Activated T-cell treated with anti-CD3 and anti-CD28 coated beads, Interleukin-2, amount 50 U/mL, for 24 hours (primary cell): Measurements from ENCODE around the gene CISH.

Experiments
- DNase-seq: peaks from one replicate; pipeline ENCODE4 v3.0.0-alpha.2; 2020
- H3K27ac Mint-ChIP-seq: 2 replicates; pipeline ENCODE4 v1.8.0; 2020; ENCODE audit warnings: mild to moderate bottlenecking, mixed read lengths
- H3K27me3 Mint-ChIP-seq: 2 replicates; pipeline ENCODE4 v1.8.0; 2020; ENCODE audit warnings: mixed read lengths
- H3K36me3 Mint-ChIP-seq: 2 replicates; pipeline ENCODE4 v1.8.0; 2020; ENCODE audit warnings: low read depth, mixed read lengths
- H3K4me1 Mint-ChIP-seq: 2 replicates; pipeline ENCODE4 v1.8.0; 2020; ENCODE audit warnings: low read depth, mixed read lengths
- H3K4me3 Mint-ChIP-seq: 2 replicates; pipeline ENCODE4 v1.8.0; 2020; ENCODE audit warnings: mild to moderate bottlenecking, moderate library complexity, mixed read lengths
- H3K9me3 Mint-ChIP-seq: 2 replicates; pipeline ENCODE4 v1.8.0; 2020; ENCODE audit warnings: mixed read lengths

CISH gene

GRCh38 chr3:50611464-50612233 lies at the start of gene CISH:
Gene CISH (minus strand): TSS chr3:50611774. CDS start chr3:50611650, 124 bp downstream.
- peak; percentile 99 for DNase-seq
- peak within 1 kb of the TSS; percentile 100 for H3K27ac Mint-ChIP-seq
- H3K4me3 Mint-ChIP-seq: peak within 1 kb of the TSS; percentile 99
- H3K36me3 Mint-ChIP-seq: peaks cover 85% of the 10 kb centered on the region
- peaks cover 40% of the 10 kb centered on the region for H3K4me1 Mint-ChIP-seq
- no peaks in the 10 kb centered on the region for H3K27me3 Mint-ChIP-seq
- no peaks in the 10 kb centered on the region for H3K9me3 Mint-ChIP-seq

GRCh38 chr3:50660386-50660785 lies 48.8 kb upstream of the CISH start:
- no peaks in the 10 kb centered on the region for H3K36me3 Mint-ChIP-seq
- no peaks in the 10 kb centered on the region for H3K27me3 Mint-ChIP-seq
- peak; percentile 22 for DNase-seq
- no peak overlapping the region for H3K27ac Mint-ChIP-seq
- no peak overlapping the region for H3K4me3 Mint-ChIP-seq
- peaks cover 9% of the 10 kb centered on the region for H3K4me1 Mint-ChIP-seq
- H3K9me3 Mint-ChIP-seq: no peaks in the 10 kb centered on the region

- Mint-ChIP-seq H3K27ac (no peak overlapping the region), H3K4me1 (peaks cover 18% of the 10 kb centered on the region), H3K27me3 (no peaks in the 10 kb centered on the region), H3K9me3 (no peaks in the 10 kb centered on the region), H3K36me3 (no peaks in the 10 kb centered on the region), H3K4me3 (no peak overlapping the region)
- peak; percentile 11 for DNase-seq
Measured at GRCh38 chr3:50658831-50659230, 47.3 kb upstream of the CISH start.

DNA sequence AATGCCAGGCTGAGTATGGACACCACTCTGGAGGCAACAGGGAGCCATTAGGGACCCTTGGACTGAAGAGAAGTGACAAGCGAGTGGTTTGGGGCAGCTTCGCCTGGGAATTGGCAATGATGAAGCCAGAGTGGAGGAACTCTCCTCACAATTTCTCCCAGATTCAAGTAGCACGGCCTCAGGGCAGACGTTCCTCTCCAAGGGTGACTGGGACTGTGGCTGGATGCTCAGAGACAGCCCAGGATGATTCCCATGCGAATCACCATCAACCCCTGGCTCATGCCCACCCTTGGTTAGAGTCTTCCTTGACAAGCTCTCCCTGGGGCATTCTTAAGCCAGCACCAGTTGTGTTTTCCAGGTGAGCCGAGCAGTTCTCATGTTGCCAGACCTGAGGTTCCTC lies 46.8 kb upstream of the CISH start:
- H3K36me3 Mint-ChIP-seq: no peaks in the 10 kb centered on the region
- peak; percentile 17 for DNase-seq
- peaks cover 21% of the 10 kb centered on the region for H3K4me1 Mint-ChIP-seq
- no peaks in the 10 kb centered on the region for H3K27me3 Mint-ChIP-seq
- no peaks in the 10 kb centered on the region for H3K9me3 Mint-ChIP-seq
- no peak overlapping the region for H3K4me3 Mint-ChIP-seq
- H3K27ac Mint-ChIP-seq: no peak overlapping the region

GRCh38 chr3:50657816-50658215 lies 46.2 kb upstream of the CISH start:
- Mint-ChIP-seq H3K36me3 (no peaks in the 10 kb centered on the region), H3K27me3 (no peaks in the 10 kb centered on the region), H3K4me1 (peaks cover 21% of the 10 kb centered on the region), H3K9me3 (no peaks in the 10 kb centered on the region), H3K27ac (peak overlapping the region; percentile 34), H3K4me3 (no peak overlapping the region)
- DNase-seq: peak; percentile 23

GRCh38 chr3:50657407-50657806 lies 45.8 kb upstream of the CISH start:
- Mint-ChIP-seq H3K4me3 (no peak overlapping the region), H3K27me3 (no peaks in the 10 kb centered on the region), H3K36me3 (no peaks in the 10 kb centered on the region), H3K4me1 (peaks cover 21% of the 10 kb centered on the region), H3K27ac (peak overlapping the region; percentile 34), H3K9me3 (no peaks in the 10 kb centered on the region)
- DNase-seq: peak; percentile 25

- H3K36me3 Mint-ChIP-seq: no peaks in the 10 kb centered on the region
- H3K9me3 Mint-ChIP-seq: no peaks in the 10 kb centered on the region
- peaks cover 21% of the 10 kb centered on the region for H3K4me1 Mint-ChIP-seq
- peak; percentile 29 for DNase-seq
- H3K27me3 Mint-ChIP-seq: no peaks in the 10 kb centered on the region
- H3K4me3 Mint-ChIP-seq: no peak overlapping the region
- peak overlapping the region; percentile 11 for H3K27ac Mint-ChIP-seq
Measured at GRCh38 chr3:50656417-50657195, 45.0 kb upstream of the CISH start.

DNA sequence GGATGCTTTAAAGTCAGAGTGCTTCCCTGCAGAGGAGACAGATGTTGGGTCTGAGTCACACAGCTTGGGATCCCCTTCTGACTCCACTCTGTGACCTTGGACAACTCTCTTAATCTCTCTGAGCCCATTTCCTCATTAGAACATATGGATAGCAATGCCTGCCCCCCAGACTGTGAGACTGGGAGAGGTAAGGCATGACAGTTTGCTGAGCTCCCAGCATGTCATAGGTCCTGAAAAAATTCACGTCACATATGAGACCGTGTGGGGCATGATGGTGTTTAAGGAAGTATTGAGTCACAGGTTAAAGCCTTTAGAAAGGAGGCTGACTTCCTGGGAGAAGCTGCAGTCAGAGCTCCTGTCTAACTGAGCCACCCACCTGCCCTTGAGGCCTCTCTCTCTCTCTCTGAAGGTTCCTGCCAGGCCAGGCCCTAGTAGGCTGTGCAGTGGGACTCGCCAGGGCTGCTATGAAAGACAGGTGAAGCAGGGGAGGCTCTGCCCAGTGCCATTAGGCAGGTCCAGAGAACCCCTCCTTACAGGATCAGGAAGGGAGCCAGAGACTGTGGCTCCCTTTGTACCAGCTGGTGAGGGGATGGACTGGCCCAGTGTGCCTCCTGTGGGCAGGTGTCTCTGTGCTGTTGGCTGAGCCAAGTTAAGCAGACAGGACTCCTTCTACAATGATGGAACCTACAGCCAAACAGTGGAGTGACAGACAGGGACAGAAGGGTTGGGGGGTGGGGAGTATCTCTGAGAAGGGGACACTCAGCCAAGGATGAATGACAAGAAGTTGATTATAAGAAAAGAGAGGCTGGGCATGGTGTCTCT lies 43.6 kb upstream of the CISH start:
- H3K9me3 Mint-ChIP-seq: no peaks in the 10 kb centered on the region
- H3K4me3 Mint-ChIP-seq: no peak overlapping the region
- H3K4me1 Mint-ChIP-seq: peaks cover 21% of the 10 kb centered on the region
- H3K27ac Mint-ChIP-seq: peak overlapping the region; percentile 90
- no peaks in the 10 kb centered on the region for H3K27me3 Mint-ChIP-seq
- DNase-seq: peak; percentile 55
- H3K36me3 Mint-ChIP-seq: peaks cover 3% of the 10 kb centered on the region

GRCh38 chr3:50653937-50654595 lies 42.5 kb upstream of the CISH start:
- Mint-ChIP-seq H3K36me3 (peaks cover 14% of the 10 kb centered on the region), H3K9me3 (no peaks in the 10 kb centered on the region), H3K27ac (peak overlapping the region; percentile 90), H3K27me3 (no peaks in the 10 kb centered on the region), H3K4me3 (no peak overlapping the region), H3K4me1 (peaks cover 22% of the 10 kb centered on the region)
- DNase-seq: no peak

GRCh38 chr3:50652709-50653108 lies 41.1 kb upstream of the CISH start:
- Mint-ChIP-seq H3K27me3 (no peaks in the 10 kb centered on the region), H3K36me3 (peaks cover 26% of the 10 kb centered on the region), H3K4me3 (no peak overlapping the region), H3K9me3 (no peaks in the 10 kb centered on the region), H3K27ac (peak overlapping the region; percentile 79), H3K4me1 (peaks cover 24% of the 10 kb centered on the region)
- peak; percentile 69 for DNase-seq

DNA sequence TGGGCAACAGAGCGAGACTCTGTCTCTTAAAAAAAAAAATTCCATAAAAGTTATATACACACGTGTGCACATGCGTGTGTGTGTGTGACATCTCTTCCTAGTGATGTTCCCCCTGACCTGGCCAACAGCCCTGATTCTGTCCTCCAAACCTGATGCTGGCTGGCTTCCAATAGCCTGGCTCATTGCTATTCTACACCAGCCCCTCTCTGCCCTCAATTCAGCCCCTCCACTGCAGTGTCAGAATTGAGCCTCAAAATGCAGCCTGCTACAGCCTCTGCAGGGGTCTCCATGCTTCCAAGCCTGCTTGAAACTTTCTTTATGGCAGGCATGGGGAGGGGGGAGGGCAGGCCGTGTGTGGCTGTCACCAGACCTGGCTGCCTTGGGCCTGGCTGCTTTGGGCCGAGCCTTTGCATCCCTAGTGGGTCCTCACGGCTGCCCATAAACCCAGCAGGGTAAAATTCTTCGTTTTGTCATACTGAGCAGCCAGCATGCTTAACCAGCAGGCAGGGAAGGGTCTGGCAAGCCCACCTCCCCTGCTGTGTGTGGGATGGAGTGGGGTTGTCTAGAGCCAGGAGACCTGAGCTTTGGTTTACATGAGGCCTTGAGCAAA lies 40.5 kb upstream of the CISH start:
- Mint-ChIP-seq H3K27me3 (no peaks in the 10 kb centered on the region), H3K36me3 (peaks cover 33% of the 10 kb centered on the region), H3K27ac (peak overlapping the region; percentile 79), H3K4me3 (no peak overlapping the region), H3K9me3 (no peaks in the 10 kb centered on the region), H3K4me1 (peaks cover 24% of the 10 kb centered on the region)
- DNase-seq: no peak

GRCh38 chr3:50651445-50651844 lies 39.9 kb upstream of the CISH start:
- Mint-ChIP-seq H3K27me3 (no peaks in the 10 kb centered on the region), H3K4me1 (peaks cover 24% of the 10 kb centered on the region)

GRCh38 chr3:50650018-50650417 lies 38.4 kb upstream of the CISH start:
- DNase-seq: no peak
- peak overlapping the region; percentile 87 for H3K27ac Mint-ChIP-seq
- H3K36me3 Mint-ChIP-seq: peaks cover 53% of the 10 kb centered on the region
- H3K4me3 Mint-ChIP-seq: no peak overlapping the region
- H3K4me1 Mint-ChIP-seq: peaks cover 18% of the 10 kb centered on the region
- no peaks in the 10 kb centered on the region for H3K27me3 Mint-ChIP-seq
- no peaks in the 10 kb centered on the region for H3K9me3 Mint-ChIP-seq

More at GRCh38 chr3:50651445-50651844, 39.9 kb upstream of the CISH start:
- no peak overlapping the region for H3K4me3 Mint-ChIP-seq
- no peak for DNase-seq
- peaks cover 39% of the 10 kb centered on the region for H3K36me3 Mint-ChIP-seq
- no peaks in the 10 kb centered on the region for H3K9me3 Mint-ChIP-seq
- peak overlapping the region; percentile 79 for H3K27ac Mint-ChIP-seq
